Measurements from ENCODE around the gene CADM2.

The CADM2 gene

GRCh38 chr3:85525264-85525663, 566.5 kb downstream of the CADM2 start:
- Histone ChIP-seq H3K4me3 (ENCODE audit: low read depth in 1 of 2, low read length in 1 of 2) (no peak overlapping the region), H3K27me3 (no peaks in the 10 kb centered on the region), H3K4me1 (ENCODE audit: control insufficient read depth in 1 of 2, insufficient read depth in 1 of 2, low read depth in 1 of 2, low read length in 1 of 2) (no peaks in the 10 kb centered on the region), H3K9me3 (no peaks in the 10 kb centered on the region), H3K36me3 (no peaks in the 10 kb centered on the region), H3K27ac (no peak overlapping the region)
- no peak for TF ChIP-seq CTCF (IDR thresholded peaks at IDR 0.05)

DNA sequence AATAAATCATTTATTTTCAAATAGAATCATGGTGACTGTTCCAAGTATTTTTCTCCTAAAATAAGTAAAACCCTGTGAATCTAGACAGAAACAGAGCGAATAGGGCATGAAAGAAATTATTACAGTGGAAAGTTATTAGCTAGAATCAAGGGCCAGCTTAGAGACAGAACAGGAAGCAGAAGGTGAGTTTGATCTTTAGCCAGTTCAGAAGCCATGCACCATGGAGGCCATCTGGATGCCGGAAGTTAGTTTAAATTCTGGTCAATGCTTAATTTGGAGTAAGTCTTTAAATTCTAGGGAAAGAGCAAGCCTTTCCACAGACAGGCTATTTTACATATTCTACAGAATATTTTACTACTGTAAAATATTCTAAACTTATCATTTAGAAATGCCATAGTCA, 574.8 kb downstream of the CADM2 start:
- no peak for TF ChIP-seq CTCF (IDR thresholded peaks at IDR 0.05)
- H3K27ac ChIP-seq = no peak overlapping the region
- no peaks in the 10 kb centered on the region for H3K36me3 ChIP-seq

DNA sequence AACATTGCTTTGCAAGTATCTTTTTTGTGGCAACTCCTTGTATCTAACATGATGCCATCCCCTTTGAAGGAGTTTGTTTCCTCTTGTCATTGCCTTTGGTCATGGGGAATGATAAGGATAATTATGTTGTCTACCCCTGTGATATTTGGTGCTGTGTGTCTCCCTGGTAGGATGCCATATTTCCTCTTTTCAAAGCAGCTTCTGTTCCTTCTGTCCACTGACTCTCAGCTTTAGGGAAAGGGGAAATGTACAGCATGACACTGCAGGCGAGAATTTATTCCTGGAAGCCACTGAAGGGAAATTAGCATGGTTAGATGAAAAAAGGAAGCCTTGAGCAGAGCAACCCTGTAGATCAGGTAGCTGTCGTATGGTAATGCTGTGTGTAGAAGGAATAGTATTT, 576.7 kb downstream of the CADM2 start:
- H3K9me3 ChIP-seq = no peaks in the 10 kb centered on the region

More for the DNA sequence above, 574.8 kb downstream of the CADM2 start:
- Histone ChIP-seq H3K4me1 (ENCODE audit: control insufficient read depth in 1 of 2, insufficient read depth in 1 of 2, low read depth in 1 of 2, low read length in 1 of 2) (no peaks in the 10 kb centered on the region), H3K4me3 (ENCODE audit: low read depth in 1 of 2, low read length in 1 of 2) (no peak overlapping the region), H3K27me3 (no peaks in the 10 kb centered on the region), H3K9me3 (no peaks in the 10 kb centered on the region)

GRCh38 chr3:85539232-85539631, 580.4 kb downstream of the CADM2 start:
- no peaks in the 10 kb centered on the region for H3K36me3 ChIP-seq
- no peak overlapping the region for H3K27ac ChIP-seq
- TF ChIP-seq CTCF (IDR thresholded peaks at IDR 0.05) = no peak
- no peaks in the 10 kb centered on the region for H3K27me3 ChIP-seq
- no peaks in the 10 kb centered on the region for H3K4me1 ChIP-seq (ENCODE audit: control insufficient read depth in 1 of 2, insufficient read depth in 1 of 2, low read depth in 1 of 2, low read length in 1 of 2)
- no peak overlapping the region for H3K4me3 ChIP-seq (ENCODE audit: low read depth in 1 of 2, low read length in 1 of 2)
- no peaks in the 10 kb centered on the region for H3K9me3 ChIP-seq

More for the DNA sequence above, 576.7 kb downstream of the CADM2 start:
- no peaks in the 10 kb centered on the region for H3K4me1 ChIP-seq (ENCODE audit: control insufficient read depth in 1 of 2, insufficient read depth in 1 of 2, low read depth in 1 of 2, low read length in 1 of 2)
- no peaks in the 10 kb centered on the region for H3K27me3 ChIP-seq
- TF ChIP-seq CTCF (IDR thresholded peaks at IDR 0.05) = no peak
- H3K4me3 ChIP-seq (ENCODE audit: low read depth in 1 of 2, low read length in 1 of 2) = no peak overlapping the region
- no peaks in the 10 kb centered on the region for H3K36me3 ChIP-seq
- no peak overlapping the region for H3K27ac ChIP-seq

GRCh38 chr3:85554153-85554552, 595.4 kb downstream of the CADM2 start:
- H3K36me3 ChIP-seq = no peaks in the 10 kb centered on the region
- H3K4me1 ChIP-seq (ENCODE audit: control insufficient read depth in 1 of 2, insufficient read depth in 1 of 2, low read depth in 1 of 2, low read length in 1 of 2) = no peaks in the 10 kb centered on the region

More at GRCh38 chr3:85554153-85554552, 595.4 kb downstream of the CADM2 start:
- no peak for TF ChIP-seq CTCF (IDR thresholded peaks at IDR 0.05)
- H3K9me3 ChIP-seq = no peaks in the 10 kb centered on the region
- H3K27me3 ChIP-seq = no peaks in the 10 kb centered on the region
- no peak overlapping the region for H3K4me3 ChIP-seq (ENCODE audit: low read depth in 1 of 2, low read length in 1 of 2)
- H3K27ac ChIP-seq = no peak overlapping the region

All from neutrophil (primary cell).